GM19324 (cell line): ENCODE measurements around the gene PLPP2.
"Not testable (repeated sequence)": the region's sequence is repeated elsewhere in the genome, so short reads cannot be mapped to it uniquely, and the experiment has no call there.

Experiments used
- ATAC-seq: cut with Tn5 transposase; IDR thresholded peaks from one replicate; pipeline ENCODE4 v1.9.1; 2021; ENCODE audit warnings: mild to moderate bottlenecking, moderate library complexity; ENCODE audit not compliant: unreplicated experiment, low FRiP score

PLPP2 gene

DNA sequence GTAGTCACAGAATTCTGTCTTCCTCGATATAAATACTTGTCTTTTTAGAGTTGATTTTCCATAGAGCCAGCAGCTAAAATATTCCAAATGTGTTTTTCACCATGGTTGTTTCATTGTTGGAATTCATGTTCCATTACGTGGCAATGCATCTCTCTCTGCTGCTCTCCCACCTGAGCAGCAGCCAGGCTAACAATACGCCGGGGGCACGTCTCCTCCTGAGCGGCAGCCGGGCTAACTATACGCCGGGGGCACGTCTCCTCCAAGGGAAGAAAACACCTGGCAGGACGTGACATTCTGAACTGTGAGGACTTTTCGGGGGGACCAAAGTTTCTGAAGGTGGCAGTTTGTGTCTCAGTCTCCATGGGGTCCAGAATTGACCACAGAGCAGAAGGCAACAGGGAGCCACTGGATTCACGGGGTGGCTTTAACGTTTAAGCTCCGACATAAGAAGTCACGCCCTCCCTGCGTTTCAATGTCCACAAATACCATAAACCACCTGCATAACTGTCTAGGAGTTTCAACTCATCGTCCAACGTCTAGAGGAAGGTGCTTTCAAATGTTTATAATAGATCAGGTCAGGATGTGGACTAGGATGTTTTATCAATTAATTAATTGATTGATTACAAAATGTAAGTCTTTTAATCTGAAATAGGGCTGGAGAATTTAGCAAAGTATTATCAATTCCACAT, 15.1 kb downstream of the PLPP2 start:
- no peak for ATAC-seq

DNA sequence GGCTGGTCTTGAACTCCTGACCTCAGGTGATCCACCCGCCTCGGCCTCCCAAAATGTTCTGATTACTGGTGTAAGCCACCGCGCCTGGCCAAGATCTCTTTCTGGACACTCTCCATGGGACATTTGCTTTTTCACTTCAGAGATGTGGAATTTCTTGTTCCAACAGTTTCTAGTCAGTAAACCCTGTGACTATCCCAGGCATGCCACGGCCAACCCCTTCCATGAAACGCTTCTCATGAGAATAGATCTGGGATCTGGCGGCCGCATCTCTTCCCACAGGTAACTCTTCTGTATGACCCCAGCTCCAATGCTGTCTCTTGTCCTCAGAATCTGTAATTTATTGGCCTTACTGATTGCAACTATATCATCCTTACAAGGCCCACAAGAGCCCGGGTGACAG, 16.2 kb downstream of the PLPP2 start:
- no peak for ATAC-seq

DNA sequence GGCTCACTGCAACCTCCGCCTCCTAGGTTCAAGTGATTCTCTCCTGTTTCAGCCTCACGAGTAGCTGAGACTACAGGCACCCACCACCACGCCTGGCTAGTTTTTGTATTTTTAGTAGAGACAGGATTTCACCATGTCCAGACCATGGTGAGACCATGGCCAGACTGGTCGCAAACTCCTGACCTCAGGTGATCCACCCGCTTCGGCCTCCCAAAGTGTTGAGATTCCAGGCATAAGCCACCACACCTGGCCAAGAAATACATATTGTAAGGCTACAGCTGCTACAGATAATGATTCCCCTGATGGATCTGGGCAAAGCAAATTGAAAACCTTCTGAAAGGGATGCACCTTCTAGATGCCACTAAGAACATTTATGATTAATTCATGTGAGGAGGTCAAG, 17.8 kb downstream of the PLPP2 start:
- no peak for ATAC-seq

DNA sequence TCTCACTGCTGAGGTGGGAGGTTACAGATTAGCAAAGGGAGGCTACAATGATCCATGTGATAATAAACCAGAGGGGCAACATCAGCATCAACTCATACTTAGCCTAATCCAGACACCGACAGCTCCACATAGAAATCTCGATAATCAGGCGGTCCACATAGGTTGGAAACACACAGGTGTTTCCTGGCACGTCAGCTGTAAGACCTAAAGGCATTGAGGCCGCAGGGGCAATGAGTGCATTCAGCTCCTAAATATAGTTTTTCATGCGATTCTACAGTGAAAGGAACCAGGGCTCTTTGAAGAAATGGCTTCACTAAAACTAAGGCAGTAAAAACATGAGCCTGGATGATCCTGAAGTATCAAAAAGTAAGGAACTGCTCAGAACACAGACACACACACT, 19.3 kb downstream of the PLPP2 start:
- ATAC-seq, result no peak

DNA sequence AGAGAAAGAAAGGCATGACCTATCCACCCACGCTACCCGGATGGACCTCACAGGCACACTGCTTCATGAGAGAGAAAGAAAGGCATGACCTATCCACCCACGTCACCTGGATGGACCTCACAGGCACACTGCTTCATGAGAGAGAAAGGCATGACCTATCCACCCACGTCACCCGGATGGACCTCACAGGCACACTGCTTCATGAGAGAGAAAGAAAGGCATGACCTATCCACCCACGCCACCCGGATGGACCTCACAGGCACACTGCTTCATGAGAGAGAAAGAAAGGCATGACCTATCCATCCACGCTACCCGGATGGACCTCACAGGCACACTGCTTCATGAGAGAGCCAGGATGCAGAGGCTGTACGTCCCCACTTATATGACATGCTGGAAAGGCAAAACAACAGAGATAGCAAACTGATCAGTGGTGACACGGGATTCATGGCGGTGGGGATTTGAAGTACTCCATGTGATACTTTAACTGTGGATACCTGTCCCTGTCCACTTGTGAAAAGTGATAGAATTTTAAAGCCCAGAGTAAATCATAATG, 20.4 kb downstream of the PLPP2 start:
- not testable (repeated sequence) for ATAC-seq

DNA sequence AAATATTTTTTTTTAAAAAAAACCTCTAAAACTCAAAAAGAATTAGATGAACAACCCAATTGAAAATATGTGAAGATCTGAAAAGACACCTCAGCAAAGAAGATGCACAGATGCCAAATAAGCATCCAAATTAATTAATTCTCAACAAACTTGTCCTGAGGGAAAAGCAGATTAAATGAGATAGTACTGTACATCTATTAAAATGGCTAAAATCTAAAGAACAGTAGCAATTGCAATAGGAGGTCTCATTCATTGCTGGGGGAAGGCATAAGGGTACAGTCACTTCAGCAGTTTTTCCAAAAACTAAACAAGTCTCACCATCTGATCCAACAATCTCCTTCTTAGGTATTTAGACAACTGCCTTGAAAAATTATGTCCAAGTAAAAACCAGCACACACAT, 22.0 kb downstream of the PLPP2 start:
- no peak for ATAC-seq

DNA sequence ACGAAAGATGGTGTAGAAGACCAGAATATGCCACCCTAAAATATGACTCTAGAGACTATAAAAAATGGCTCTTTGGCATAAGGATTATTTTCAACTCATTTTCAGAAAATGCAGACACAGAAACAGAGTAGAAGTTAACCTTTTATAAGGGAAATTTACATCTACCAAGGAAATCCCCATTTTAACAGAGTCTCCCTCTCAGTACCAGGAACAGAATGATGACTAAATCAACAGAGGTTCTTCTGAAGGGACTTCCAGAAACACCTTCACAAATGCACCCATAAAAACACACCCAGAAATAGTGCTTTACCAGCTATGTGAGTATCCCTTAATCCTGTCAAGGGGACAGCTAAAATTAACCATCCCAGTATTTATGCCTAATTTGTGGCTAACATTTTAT, 29.1 kb downstream of the PLPP2 start:
- no peak for ATAC-seq

DNA sequence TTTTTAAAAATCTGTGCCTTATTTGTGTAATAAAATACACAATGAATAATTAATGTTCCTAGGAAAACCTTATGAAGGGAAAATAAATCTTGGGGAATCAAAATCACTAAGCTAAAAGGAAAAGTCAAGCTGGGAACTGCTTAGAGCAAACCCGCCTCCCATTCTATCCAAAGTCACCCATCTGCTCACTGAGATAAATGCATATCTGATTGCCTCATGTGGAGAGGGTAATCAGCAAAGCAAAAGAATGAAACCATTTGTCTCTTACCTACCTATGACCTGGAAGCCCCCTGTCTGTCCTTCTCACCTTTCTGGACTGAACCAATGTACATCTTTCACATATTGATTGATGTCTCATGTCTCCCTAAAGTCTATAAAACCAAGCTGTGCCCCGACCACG, 34.4 kb downstream of the PLPP2 start:
- not testable (repeated sequence) for ATAC-seq

DNA sequence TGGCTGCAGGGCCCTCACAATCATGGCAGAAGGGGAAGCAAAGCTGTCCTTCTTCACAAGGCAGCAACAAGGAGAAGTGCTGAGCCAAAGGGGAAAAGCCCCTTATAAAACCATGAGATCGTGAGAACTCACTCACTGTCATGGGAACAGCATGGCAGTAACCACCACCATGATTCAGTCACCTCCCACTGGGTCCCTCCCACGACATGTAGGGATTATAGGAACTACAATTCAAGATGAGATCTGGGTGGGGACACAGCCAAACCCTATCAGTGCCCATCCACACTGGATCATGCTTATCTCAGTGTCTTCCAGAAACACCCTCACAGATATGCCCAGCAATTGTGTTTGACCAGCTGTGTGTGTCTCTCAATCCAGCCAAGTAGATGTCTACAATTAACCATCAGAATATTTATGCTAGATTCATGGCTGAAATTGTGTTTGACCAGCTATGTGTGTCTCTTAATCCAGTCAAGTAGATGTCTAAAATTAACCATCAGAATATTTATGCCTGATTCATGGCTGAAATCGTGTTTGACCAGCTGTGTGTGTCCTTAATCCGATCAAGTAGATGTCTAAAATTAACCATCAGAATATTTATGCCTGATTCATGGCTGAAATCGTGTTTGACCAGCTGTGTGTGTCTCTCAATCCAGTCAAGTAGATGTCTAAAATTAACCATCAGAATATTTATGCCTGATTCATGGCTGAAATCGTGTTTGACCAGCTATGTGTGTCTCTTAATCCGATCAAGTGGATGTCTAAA, 38.6 kb downstream of the PLPP2 start:
- not testable (repeated sequence) for ATAC-seq

DNA sequence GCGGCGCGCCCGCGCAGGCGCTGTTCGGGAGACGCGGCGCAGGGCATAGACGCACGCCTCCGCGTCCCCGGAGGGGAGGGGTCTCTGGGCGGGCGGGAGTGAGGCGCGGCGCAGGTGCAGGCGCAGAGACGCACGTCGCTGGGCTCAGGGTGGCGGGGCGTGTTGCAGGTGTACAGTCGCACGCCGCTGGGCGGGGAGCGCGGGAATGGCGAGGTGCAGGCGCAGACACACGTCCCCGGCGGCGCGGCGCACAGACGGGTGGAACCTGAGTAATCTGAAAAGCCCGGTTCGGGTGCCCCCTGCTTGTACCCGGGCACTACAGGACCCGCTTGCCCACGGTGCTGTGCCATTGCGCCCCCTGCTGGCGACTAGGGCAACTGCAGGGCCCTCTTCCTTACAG, 44.7 kb downstream of the PLPP2 start:
- no peak for ATAC-seq

DNA sequence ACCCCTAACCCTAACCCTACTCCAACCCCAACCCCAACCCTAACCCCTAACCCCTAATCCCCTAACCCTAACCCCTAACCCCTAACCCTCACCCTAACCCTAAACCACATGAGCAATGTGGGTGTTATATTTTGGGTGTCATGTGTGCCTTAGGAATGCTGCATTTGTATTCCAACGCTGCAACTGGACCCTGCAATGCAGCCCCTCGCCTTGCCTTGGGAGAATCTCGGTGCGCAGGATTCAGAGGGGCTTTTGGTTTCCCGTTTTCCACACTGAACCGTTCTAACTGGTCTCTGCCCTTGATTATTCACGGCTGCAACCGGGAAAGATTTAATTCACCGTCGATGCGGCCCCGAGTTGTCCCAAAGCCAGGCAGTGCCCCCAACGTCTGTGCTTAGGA, 45.3 kb downstream of the PLPP2 start:
- not testable (repeated sequence) for ATAC-seq

DNA sequence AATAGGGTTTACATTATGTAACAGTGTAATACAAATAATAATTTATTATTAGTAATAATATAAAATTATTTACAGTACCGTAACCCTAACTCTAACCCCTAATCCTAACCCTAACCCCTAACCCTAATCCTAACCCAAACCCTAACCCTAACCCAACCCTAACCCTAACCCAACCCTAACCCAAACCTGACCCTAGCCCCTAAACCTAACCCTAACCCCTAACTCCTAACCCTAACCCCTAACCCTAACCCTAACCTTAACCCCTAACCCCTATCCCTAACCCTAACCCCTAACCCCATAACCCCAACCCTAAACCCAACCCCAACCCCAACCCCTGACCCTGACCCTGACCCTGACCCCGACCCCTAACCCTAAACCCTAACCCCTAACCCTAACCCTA, 45.7 kb downstream of the PLPP2 start:
- no peak for ATAC-seq
